ENCODE data around the gene GNS. TPM values are rescaled to one million over a fixed set of nuclear protein-coding genes. Genes with fewer than 3 reads are reported as not detected.

The GNS gene
- total and polyA plus RNA-seq, 2 donors (not counting 3 experiments of a cell fraction or from before 2014, with no cell fraction given), result 107 to 142 TPM

- Histone ChIP-seq H3K4me1 (ENCODE audit: control insufficient read depth, extremely low read depth, insufficient read depth, low read length) (peaks cover 41% of the 10 kb centered on the region), H4K20me1 (replicated peaks; ENCODE audit: control insufficient read depth, extremely low read depth, insufficient read depth, low read length) (no peaks in the 10 kb centered on the region), H3K9ac (replicated peaks; ENCODE audit: extremely low read depth, insufficient read depth, low read length) (peak overlapping the region; percentile 27), H3K79me2 (ENCODE audit: control insufficient read depth, insufficient read depth, low read length) (peaks cover 5% of the 10 kb centered on the region), H3K9me1 (replicated peaks; ENCODE audit: control insufficient read depth, extremely low read depth, insufficient read depth, low read length) (no peaks in the 10 kb centered on the region), H3K27ac (ENCODE audit: insufficient read depth, low read depth, low read length) (peak overlapping the region; percentile 48), H3K27me3 (ENCODE audit: control insufficient read depth in 2 of 2, insufficient read depth in 2 of 2, low read length in 2 of 2) (no peaks in the 10 kb centered on the region), H2AFZ (ENCODE audit: low read depth, low read length) (no peak overlapping the region), H3K9me3 (replicated peaks; ENCODE audit: control insufficient read depth, insufficient read depth, low read length) (no peaks in the 10 kb centered on the region), H3K4me2 (ENCODE audit: insufficient read depth, low read length) (peak overlapping the region; percentile 90), H3K4me3 (replicated peaks in 1 of 3; ENCODE audit: insufficient read depth in 1 of 3, low read depth in 1 of 3, low read length in 3 of 3) (peak overlapping the region in 1 of 3 experiments; percentile 45), H3K36me3 (ENCODE audit: control insufficient read depth in 2 of 2, extremely low read depth in 1 of 2, insufficient read depth in 2 of 2, low read length in 2 of 2) (peaks cover 15 to 18% of the 10 kb centered on the region in 2 experiments)
- dilution Hi-C loops (cut with MboI; ENCODE audit: extremely low pct_ligation_motif_present, low sequenced_read_pairs), result no loop called here
- TF ChIP-seq MAX (IDR thresholded peaks at IDR 0.05; ENCODE audit: insufficient read depth, insufficient read length) (no peak), GATA2 (IDR thresholded peaks at IDR 0.05; ENCODE audit: insufficient read depth, insufficient read length, low read depth, low read length) (no peak), FOS (IDR thresholded peaks at IDR 0.05; ENCODE audit: borderline replicate concordance, insufficient read depth, low read length) (peak; percentile 76), JUN (IDR thresholded peaks at IDR 0.05; ENCODE audit: borderline replicate concordance, insufficient read depth, insufficient read length, low read depth) (peak; percentile 44)
- ChIA-PET CTCF (interaction anchor here (1.3 to 1.8 kb wide), 2 partner anchors 10 to 57 kb away, joined by 3 to 5 read pairs; no protein-coding TSS in a partner anchor), POLR2A (interaction anchor here (0.7 kb wide), 1 partner anchor 29 kb away, joined by 3 read pairs; no protein-coding TSS in a partner anchor)
- DNase-seq (ENCODE audit: low read depth, low spot score) (peak; percentile 53), FAIRE-seq (peak; percentile 77)
- intact Hi-C loops (cut with micrococcal nuclease), result no loop called here
- BruUV-seq (replicated peaks), result no TSS peak
Observed at GRCh38 chr12:64744422-64745258, 14.6 kb downstream of the GNS start.

GRCh38 chr12:64743206-64743605 lies 16.0 kb downstream of the GNS start:
- ChIA-PET CTCF (no interaction called here), POLR2A (no interaction called here)
- Histone ChIP-seq H3K27me3 (ENCODE audit: control insufficient read depth in 2 of 2, insufficient read depth in 2 of 2, low read length in 2 of 2) (no peaks in the 10 kb centered on the region), H3K27ac (ENCODE audit: insufficient read depth, low read depth, low read length) (no peak overlapping the region), H4K20me1 (replicated peaks; ENCODE audit: control insufficient read depth, extremely low read depth, insufficient read depth, low read length) (no peaks in the 10 kb centered on the region), H2AFZ (ENCODE audit: low read depth, low read length) (no peak overlapping the region), H3K4me2 (ENCODE audit: insufficient read depth, low read length) (no peak overlapping the region), H3K36me3 (ENCODE audit: control insufficient read depth in 2 of 2, extremely low read depth in 1 of 2, insufficient read depth in 2 of 2, low read length in 2 of 2) (peaks cover 18 to 26% of the 10 kb centered on the region in 2 experiments), H3K4me1 (ENCODE audit: control insufficient read depth, extremely low read depth, insufficient read depth, low read length) (peaks cover 39% of the 10 kb centered on the region), H3K9me3 (replicated peaks; ENCODE audit: control insufficient read depth, insufficient read depth, low read length) (no peaks in the 10 kb centered on the region), H3K9ac (replicated peaks; ENCODE audit: extremely low read depth, insufficient read depth, low read length) (no peak overlapping the region), H3K9me1 (replicated peaks; ENCODE audit: control insufficient read depth, extremely low read depth, insufficient read depth, low read length) (no peaks in the 10 kb centered on the region), H3K79me2 (ENCODE audit: control insufficient read depth, insufficient read depth, low read length) (peaks cover 5% of the 10 kb centered on the region), H3K4me3 (replicated peaks in 1 of 3; ENCODE audit: insufficient read depth in 1 of 3, low read depth in 1 of 3, low read length in 3 of 3) (no peak overlapping the region)
- intact Hi-C loops (cut with micrococcal nuclease), result no loop called here
- DNase-seq (ENCODE audit: low read depth, low spot score), result no peak
- TF ChIP-seq MAX (IDR thresholded peaks at IDR 0.05; ENCODE audit: insufficient read depth, insufficient read length) (no peak), GATA2 (IDR thresholded peaks at IDR 0.05; ENCODE audit: insufficient read depth, insufficient read length, low read depth, low read length) (no peak), JUN (IDR thresholded peaks at IDR 0.05; ENCODE audit: borderline replicate concordance, insufficient read depth, insufficient read length, low read depth) (no peak), FOS (IDR thresholded peaks at IDR 0.05; ENCODE audit: borderline replicate concordance, insufficient read depth, low read length) (no peak), POLR2AphosphoS5 (IDR thresholded peaks at IDR 0.05; ENCODE audit: insufficient read depth, low read depth, low read length) (no peak), CTCF (IDR thresholded peaks at IDR 0.05; ENCODE audit: extremely low read depth in 1 of 2, insufficient read depth in 1 of 2, low read depth in 1 of 2, low read length in 2 of 2) (no peak), POLR2A (IDR thresholded peaks at IDR 0.05; ENCODE audit: low read depth, low read length) (no peak), EZH2 (IDR thresholded peaks at IDR 0.05; ENCODE audit: borderline replicate concordance, low read depth, low read length, severe bottlenecking) (no peak), MYC (IDR thresholded peaks at IDR 0.05; ENCODE audit: low read depth, low read length) (no peak)
- FAIRE-seq, result no peak
- dilution Hi-C loops (cut with MboI; ENCODE audit: extremely low pct_ligation_motif_present, low sequenced_read_pairs), result no loop called here
- no TSS peak for BruUV-seq (replicated peaks)

All from endothelial cell of umbilical vein (primary cell).